Stimulated activated CD4-positive, alpha-beta T cell treated with anti-CD3 and anti-CD28 coated beads, Interleukin-15, amount 100 ng/mL, for 24 hours (primary cell): ENCODE measurements around the gene GAP43.

Source experiments
- DNase-seq: peaks from one replicate; pipeline ENCODE4 v3.0.0-alpha.2; 2020

GAP43 gene

GRCh38 chr3:115663414-115663813, 40.1 kb downstream of the GAP43 start:
- no peak for DNase-seq

GRCh38 chr3:115666081-115666480, 42.8 kb downstream of the GAP43 start:
- DNase-seq: no peak

- no peak for DNase-seq
Measured at GRCh38 chr3:115666920-115667737, 43.8 kb downstream of the GAP43 start.

- no peak for DNase-seq
Measured at GRCh38 chr3:115667738-115668065, 44.4 kb downstream of the GAP43 start.

- DNase-seq: no peak
Measured at GRCh38 chr3:115670911-115671310, 47.6 kb downstream of the GAP43 start.

GRCh38 chr3:115671761-115672455, 48.6 kb downstream of the GAP43 start:
- no peak for DNase-seq

GRCh38 chr3:115673881-115674280, 50.6 kb downstream of the GAP43 start:
- DNase-seq: no peak

GRCh38 chr3:115676336-115676735, 53.0 kb downstream of the GAP43 start:
- DNase-seq: no peak

GRCh38 chr3:115680803-115681345, 57.6 kb downstream of the GAP43 start:
- no peak for DNase-seq

GRCh38 chr3:115681736-115682135, 58.4 kb downstream of the GAP43 start:
- no peak for DNase-seq

GRCh38 chr3:115683305-115683704, 60.0 kb downstream of the GAP43 start:
- DNase-seq: no peak

GRCh38 chr3:115683773-115684172, 60.5 kb downstream of the GAP43 start:
- DNase-seq: no peak

- no peak for DNase-seq
Measured at GRCh38 chr3:115685097-115685496, 61.8 kb downstream of the GAP43 start.

- DNase-seq: no peak
Measured at GRCh38 chr3:115687721-115688120, 64.4 kb downstream of the GAP43 start.

GRCh38 chr3:115688418-115688817, 65.1 kb downstream of the GAP43 start:
- DNase-seq: no peak

- no peak for DNase-seq
Measured at GRCh38 chr3:115689928-115690327, 66.6 kb downstream of the GAP43 start.

- no peak for DNase-seq
Measured at GRCh38 chr3:115691964-115692363, 68.7 kb downstream of the GAP43 start.

- DNase-seq: peak; percentile 72
Measured at GRCh38 chr3:115692887-115693524, 69.7 kb downstream of the GAP43 start.

- no peak for DNase-seq
Measured at GRCh38 chr3:115693868-115694267, 70.6 kb downstream of the GAP43 start.

GRCh38 chr3:115695090-115695489, 71.8 kb downstream of the GAP43 start:
- no peak for DNase-seq

- DNase-seq: no peak
Measured at GRCh38 chr3:115697263-115698053, 74.1 kb downstream of the GAP43 start.

GRCh38 chr3:115698851-115699591, 75.7 kb downstream of the GAP43 start:
- DNase-seq: no peak
